Bronchial epithelial cell (primary cell): ENCODE data around the gene WT1. TPM values are rescaled to one million over a fixed set of nuclear protein-coding genes. Genes with fewer than 3 reads are reported as not detected.

Source experiments
- DNase-seq: peaks from one replicate; pipeline ENCODE4 v3.0.0-alpha.2; 2010; ENCODE audit warnings: low read depth
- FAIRE-seq: peaks from 2 replicates; lab custom pipeline; 2011; peaks lifted over from hg19 to GRCh38; lab: Jason Lieb, UNC
- H3K27me3 ChIP-seq: 2 replicates; pipeline ENCODE4 v1.5.1; 2011; ENCODE audit warnings: low read length; ENCODE audit not compliant: control insufficient read depth, insufficient read depth
- H3K36me3 ChIP-seq: 2 replicates; pipeline ENCODE4 v1.5.1; 2011; ENCODE audit warnings: low read length; ENCODE audit not compliant: control insufficient read depth, insufficient read depth
- H3K4me3 ChIP-seq: 2 replicates; pipeline ENCODE4 v1.5.1; 2011; ENCODE audit warnings: mild to moderate bottlenecking, low read depth, low read length, control low read depth
- total RNA-seq: library from RNA; depleted of rRNA; stranded (reverse); fragments of >200 nt; gene quantifications from 2 replicates; pipeline ENCODE4 v1.2.1, GENCODE V29; 2014
- TF ChIP-seq, protein P1 (sequence below): IDR thresholded peaks from 2 replicates; pipeline ENCODE4 v1.5.1; 2011; ENCODE audit warnings: mild to moderate bottlenecking, moderate library complexity, low read length, control low read depth, inconsistent platforms; ENCODE audit not compliant: insufficient read depth, severe bottlenecking

The WT1 gene
- total RNA-seq, 1 donor from 2014 or later = not detected

DNA sequence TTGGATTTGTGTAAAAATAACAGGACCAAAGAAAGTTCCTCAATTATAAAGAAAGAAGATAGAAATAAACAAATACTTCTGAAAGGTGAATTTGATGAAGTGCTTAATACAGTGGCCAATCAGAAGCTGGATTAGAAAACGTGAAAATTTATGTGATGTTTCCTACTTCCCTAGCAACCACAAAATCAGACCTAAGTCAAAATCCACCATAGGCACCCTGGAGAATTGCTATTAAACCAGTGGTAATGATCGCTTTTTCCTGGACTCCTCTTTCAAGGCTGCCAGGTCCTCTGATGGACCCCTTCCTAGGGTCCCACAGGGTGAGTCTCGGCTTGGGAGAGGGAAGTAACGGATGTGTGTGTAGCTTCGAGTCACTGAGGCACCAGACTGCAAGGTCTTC lies 9.6 kb downstream of the WT1 start:
- FAIRE-seq = peak; percentile 32
- no peak for DNase-seq
- Histone ChIP-seq H3K27me3 (peaks cover 38% of the 10 kb centered on the region), H3K4me3 (no peak overlapping the region), H3K36me3 (no peaks in the 10 kb centered on the region)
- TF ChIP-seq, protein P1, sequence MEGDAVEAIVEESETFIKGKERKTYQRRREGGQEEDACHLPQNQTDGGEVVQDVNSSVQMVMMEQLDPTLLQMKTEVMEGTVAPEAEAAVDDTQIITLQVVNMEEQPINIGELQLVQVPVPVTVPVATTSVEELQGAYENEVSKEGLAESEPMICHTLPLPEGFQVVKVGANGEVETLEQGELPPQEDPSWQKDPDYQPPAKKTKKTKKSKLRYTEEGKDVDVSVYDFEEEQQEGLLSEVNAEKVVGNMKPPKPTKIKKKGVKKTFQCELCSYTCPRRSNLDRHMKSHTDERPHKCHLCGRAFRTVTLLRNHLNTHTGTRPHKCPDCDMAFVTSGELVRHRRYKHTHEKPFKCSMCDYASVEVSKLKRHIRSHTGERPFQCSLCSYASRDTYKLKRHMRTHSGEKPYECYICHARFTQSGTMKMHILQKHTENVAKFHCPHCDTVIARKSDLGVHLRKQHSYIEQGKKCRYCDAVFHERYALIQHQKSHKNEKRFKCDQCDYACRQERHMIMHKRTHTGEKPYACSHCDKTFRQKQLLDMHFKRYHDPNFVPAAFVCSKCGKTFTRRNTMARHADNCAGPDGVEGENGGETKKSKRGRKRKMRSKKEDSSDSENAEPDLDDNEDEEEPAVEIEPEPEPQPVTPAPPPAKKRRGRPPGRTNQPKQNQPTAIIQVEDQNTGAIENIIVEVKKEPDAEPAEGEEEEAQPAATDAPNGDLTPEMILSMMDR = no peak

DNA sequence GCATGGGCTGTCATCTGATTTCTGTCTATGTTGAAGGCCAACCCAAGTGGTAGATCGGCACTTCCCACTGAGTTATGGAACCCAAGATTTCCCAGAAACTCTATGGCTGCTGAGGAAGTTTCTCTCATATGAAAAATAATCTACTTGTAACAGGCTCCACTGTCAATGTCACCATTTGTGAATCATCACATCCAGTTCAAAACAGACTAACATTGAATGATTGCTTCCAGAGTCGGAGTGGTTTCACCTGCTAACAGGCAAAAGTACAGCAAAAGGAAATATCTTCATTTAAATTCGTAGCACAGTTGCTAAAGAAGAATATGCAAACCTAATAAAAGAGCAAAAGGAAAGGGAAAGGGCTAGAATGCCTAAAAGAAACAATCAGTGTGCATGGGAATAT lies 12.8 kb downstream of the WT1 start:
- no peak for FAIRE-seq
- Histone ChIP-seq H3K27me3 (peaks cover 15% of the 10 kb centered on the region), H3K36me3 (no peaks in the 10 kb centered on the region), H3K4me3 (no peak overlapping the region)
- DNase-seq = no peak
- TF ChIP-seq, protein P1 = no peak

DNA sequence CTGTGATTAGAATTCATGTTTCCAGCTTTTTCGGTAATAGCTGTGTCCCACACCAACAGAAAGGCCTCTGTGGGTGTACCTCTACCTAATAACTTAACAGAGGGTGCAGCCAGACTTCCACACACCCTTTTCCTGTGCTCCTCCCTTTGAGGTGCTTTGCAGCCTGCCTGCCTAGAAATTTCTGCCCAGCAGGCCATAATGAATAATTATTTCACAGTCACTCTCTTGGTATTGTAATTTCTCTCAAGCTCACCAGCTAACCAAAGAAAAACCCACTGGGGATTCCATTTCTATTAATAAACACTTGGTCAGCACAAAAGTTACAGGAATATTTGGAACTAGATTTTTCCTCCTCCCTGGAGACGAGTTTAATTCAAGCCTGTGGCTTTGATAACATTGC lies 13.3 kb downstream of the WT1 start:
- FAIRE-seq = no peak
- Histone ChIP-seq H3K27me3 (peaks cover 12% of the 10 kb centered on the region), H3K4me3 (no peak overlapping the region), H3K36me3 (no peaks in the 10 kb centered on the region)
- TF ChIP-seq, protein P1 = no peak
- no peak for DNase-seq

DNA sequence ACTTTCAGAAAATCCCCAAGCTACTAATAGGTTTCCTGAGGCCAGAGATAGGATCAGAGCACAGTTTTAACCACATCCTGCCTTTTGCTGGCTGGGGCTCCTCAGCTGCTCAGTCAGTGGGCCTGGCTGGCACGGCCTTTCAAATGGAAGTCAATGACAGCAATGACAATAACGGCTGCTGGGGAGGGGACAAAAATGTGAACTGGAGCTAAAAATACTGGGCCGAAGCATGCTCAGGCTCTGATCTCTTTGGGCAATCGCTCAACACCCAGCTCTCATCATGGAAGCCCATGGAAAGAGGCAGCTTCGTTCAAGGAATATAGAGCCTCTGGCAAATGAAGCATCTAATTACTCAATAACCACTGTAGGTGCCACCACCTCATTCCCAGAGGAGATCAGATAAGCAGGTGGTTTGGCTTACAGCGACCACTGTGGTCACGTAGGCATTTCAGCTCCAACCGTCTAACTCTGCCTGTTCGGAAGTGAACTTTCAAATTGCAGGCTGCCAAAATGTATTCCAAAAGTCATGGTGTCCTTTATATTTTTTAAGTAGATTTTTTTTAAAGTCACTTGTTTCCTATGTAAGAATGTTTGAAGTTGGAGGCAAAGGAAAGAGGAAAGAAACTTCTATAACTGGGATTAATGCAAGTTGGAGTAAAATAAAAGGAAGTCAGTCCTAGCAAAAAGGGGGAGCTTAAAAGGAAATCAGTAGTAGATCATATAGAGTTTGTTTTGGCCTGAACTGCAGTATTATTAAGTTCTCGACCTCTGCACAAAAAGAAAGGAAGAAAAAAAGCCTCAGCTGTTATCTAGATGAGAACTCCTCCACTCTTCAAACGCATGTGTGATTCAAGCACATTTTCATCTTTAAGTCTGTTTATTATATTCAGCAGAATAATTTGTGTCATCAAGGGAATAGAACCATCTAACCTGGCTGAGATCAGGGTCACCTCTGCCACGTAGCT lies 14.1 kb downstream of the WT1 start:
- no peak overlapping the region for H3K4me3 ChIP-seq
- no peaks in the 10 kb centered on the region for H3K36me3 ChIP-seq
- FAIRE-seq (no peak), DNase-seq (no peak)
- TF ChIP-seq, protein P1 = no peak
- H3K27me3 ChIP-seq = peaks cover 9% of the 10 kb centered on the region

DNA sequence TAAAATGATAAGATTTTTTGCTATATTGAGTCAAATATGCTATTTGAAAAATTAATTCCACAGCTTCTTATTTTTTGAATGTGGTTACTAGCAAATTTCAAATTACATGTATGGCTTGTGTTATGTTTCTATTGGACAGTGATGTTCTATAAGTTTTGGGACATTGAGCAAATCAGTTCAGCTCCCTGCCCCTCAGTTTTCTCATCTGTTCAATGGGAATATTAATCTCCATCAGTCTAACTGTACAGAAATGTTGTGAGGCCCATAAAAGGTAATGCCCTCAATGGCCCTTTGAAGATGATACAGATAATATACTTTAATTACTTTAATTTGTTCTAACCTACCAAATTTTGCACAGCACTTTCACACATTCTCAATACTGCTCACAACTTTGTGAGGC lies 15.2 kb downstream of the WT1 start:
- H3K4me3 ChIP-seq = no peak overlapping the region
- TF ChIP-seq, protein P1 = no peak
- FAIRE-seq (no peak), DNase-seq (no peak)
- no peaks in the 10 kb centered on the region for H3K36me3 ChIP-seq
- H3K27me3 ChIP-seq = peaks cover 6% of the 10 kb centered on the region

DNA sequence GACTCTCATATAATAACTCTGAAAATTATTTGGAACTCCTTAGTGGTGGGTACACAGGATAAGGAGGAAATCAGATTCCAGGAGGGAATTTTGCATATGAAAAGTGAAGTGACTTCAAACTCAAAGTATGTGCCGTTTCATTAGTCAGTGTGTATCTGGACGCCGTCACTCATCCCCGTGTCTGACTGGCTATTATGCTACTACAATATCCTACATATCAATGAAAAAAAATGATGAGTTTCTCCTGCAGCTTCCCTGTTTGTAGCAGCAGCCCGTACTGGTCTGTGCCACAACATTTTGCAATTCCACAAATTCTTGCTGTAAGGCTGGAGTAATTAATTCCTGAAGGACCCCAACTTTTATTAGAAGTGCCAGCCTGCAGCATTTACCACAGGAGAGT lies 16.5 kb downstream of the WT1 start:
- H3K36me3 ChIP-seq = no peaks in the 10 kb centered on the region
- TF ChIP-seq, protein P1 = no peak
- no peak overlapping the region for H3K4me3 ChIP-seq
- H3K27me3 ChIP-seq = peaks cover 6% of the 10 kb centered on the region
- FAIRE-seq = no peak
- peak; percentile 29 for DNase-seq
